HCEC 1CT (cell line): ENCODE results near the gene ULBP2.
"Not testable (repeated sequence)": the region's sequence is repeated elsewhere in the genome, so short reads cannot be mapped to it uniquely, and the experiment has no call there.

Experiments
- DNase-seq: peaks from one replicate; pipeline ENCODE4 v3.0.0-alpha.2; 2017

ULBP2 gene

DNA sequence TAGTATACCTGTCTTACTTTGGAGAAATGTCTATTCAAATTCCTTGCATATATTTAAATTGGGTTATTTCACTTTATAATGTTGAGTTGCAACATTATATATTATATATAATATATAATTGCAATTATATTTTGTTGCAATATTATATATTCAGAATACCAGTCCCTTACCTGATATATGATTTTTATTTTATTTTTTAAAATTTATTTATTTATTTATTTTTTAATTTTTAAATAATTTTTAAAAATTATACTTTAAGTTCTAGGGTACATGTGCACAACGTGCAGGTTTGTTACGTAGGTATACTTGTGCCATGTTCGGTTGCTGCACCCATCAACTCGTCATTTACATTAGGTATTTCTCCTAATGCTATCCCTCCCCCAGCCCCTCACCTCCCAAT lies 14.8 kb upstream of the ULBP2 start:
- not testable (repeated sequence) for DNase-seq

DNA sequence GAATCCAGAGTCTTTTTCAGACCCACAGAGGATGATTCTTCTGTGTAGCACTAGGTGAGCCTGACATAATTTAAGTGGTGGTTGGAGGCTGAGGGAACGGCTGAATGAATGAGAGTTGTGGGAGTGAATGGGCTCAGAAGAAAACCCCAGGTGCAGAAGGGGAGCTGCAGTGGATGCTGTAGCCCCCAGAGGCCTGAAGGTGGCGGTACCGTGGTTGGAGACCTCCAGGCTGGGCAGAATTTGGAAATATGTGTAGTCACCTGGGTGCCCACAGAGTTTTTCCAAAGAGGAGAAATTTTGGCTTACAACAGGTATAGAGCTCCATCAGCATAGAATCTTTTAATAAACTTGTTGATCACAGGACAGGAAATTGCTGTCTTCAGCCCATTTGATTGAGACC lies 12.4 kb upstream of the ULBP2 start:
- DNase-seq: no peak

GRCh38 chr6:149931501-149931900 lies 10.3 kb upstream of the ULBP2 start:
- no peak for DNase-seq

GRCh38 chr6:149933036-149933435 lies 8.8 kb upstream of the ULBP2 start:
- no peak for DNase-seq

- no peak for DNase-seq
These were observed 8.4 kb upstream of the ULBP2 start for GRCh38 chr6:149933461-149933860.

DNA sequence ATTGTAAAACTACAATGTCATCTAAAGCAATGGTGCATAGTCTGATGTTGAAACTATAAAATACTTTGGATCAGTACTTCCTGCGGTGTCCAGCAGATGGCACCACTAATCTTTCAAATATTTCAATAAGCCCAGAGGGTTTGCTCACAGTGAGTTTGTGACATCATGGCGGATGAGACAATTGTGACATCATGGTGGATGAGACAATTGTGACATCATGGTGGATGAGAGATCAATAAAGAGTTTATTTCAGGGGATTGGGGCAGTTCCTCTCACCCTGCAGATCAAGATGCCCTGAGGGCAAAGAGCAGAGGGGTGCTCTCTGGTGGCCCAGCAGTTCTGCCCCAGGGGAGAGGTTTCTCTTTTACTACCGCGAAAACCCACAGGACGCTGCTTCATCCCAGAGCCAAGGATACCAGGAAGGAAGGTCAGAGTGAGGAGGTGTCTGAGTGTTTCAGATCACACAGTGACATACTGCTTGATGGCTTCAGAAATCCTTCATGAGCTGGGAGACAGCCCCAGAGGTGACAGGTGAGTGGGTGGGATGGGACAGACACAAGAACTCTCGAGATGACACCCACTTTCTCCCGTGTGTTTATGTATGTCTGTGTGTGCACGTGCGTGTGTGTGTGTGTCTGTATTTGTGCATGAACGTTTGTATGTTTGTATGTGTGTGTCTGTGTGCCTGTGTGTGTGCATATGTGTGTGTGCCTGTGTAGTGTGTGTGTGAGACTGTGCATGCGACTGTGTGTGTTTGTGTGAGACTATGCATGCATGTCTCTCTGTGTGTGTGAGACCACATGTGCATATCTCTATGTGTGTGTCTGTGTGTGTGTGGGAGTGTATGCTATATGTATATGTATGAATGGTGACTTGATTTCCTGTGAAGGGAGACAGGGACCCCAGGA lies 7.3 kb upstream of the ULBP2 start:
- DNase-seq: peak; percentile 65

GRCh38 chr6:149935246-149935645 lies 6.6 kb upstream of the ULBP2 start:
- no peak for DNase-seq

- DNase-seq: no peak
These were observed 6.1 kb upstream of the ULBP2 start for GRCh38 chr6:149935668-149936067.

- DNase-seq: no peak
These were observed 5.1 kb upstream of the ULBP2 start for GRCh38 chr6:149936743-149937142.

DNA sequence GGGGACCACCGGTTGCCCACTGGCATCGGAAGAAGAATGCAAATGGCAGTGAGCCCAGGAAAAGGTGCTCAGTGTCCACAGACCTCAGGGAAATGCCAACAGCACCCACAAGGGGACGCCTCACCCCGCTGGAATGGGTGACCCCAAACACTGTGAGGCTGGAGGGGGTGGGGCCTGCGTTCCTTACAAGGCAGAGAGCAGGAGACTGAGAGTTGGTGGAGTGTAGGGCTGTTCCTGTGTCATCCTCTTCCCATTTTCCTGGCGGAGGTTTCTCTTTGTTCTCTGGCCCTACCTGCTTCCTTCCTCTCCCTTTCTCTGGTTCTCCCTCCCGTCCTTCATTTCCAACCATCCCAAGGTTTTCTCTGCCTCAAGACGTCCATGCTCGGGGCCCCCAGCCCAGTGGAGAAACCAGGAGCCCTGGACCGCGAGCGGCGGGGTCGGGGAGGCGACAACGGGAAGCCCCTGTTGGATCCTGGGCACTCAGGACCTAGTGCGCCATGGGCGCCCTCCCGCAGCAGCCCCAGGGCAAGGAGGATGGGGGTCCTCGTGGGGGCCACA lies 3.7 kb upstream of the ULBP2 start:
- not testable (repeated sequence) for DNase-seq

- peak; percentile 10 for DNase-seq
These were observed 3.1 kb upstream of the ULBP2 start for GRCh38 chr6:149938571-149939355.

DNA sequence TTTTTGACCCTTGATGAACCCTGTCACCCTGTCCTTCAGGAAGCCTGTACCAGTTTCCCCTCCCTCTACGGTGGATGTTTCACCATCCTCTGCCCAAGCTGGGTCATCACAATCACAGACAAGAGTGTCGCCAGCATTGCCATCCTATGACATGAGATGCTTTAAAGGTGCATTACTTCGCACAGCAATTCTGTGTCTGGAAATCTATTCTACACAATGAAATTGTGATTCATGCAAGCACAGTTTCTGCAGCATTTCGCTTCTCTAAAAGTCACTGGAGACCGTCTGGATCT lies 2.5 kb upstream of the ULBP2 start:
- DNase-seq: no peak

DNA sequence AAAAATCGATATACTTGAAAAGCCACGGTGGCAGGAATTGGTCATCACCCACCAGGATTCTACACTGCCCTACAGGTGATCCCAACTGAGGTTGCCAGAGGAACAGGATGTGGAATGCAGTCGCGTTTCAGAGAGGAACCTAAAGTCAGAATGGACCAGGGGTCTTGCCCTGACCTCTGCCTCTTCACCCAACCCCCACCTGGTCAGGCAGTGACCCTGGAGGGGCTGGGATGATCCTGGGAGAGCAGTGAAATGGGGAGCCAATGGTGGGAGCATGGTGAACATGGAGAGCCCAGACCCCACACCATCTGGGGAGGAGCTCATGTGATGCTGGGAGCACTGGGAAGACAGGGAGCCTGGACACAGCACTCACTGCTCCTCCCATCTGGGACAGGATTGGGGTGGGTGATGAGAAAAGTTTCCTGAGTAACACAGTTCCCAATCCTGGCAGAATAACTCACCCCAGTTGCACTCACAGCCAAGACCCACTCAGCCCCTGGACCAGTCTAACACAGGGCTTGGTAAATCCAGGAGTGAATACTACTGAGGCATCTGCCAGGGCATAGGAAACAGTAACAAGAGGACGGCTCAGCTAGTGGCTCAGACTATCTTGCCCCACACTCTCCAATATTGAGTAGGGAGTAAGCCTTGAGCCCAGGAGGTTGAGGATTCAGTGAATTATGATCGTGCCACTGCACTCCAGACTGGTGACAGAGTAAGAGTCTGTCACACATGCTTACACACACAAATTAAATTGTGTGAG lies 1.7 kb upstream of the ULBP2 start:
- no peak for DNase-seq

GRCh38 chr6:149940672-149940982 lies 1.2 kb upstream of the ULBP2 start:
- no peak for DNase-seq

- DNase-seq: no peak
These were observed 631 bp downstream of the ULBP2 start for GRCh38 chr6:149942461-149942829.

- DNase-seq: not testable (repeated sequence)
These were observed 1.5 kb downstream of the ULBP2 start for GRCh38 chr6:149943321-149943720.

GRCh38 chr6:149945276-149945675 lies 3.5 kb downstream of the ULBP2 start:
- DNase-seq: not testable (repeated sequence)

DNA sequence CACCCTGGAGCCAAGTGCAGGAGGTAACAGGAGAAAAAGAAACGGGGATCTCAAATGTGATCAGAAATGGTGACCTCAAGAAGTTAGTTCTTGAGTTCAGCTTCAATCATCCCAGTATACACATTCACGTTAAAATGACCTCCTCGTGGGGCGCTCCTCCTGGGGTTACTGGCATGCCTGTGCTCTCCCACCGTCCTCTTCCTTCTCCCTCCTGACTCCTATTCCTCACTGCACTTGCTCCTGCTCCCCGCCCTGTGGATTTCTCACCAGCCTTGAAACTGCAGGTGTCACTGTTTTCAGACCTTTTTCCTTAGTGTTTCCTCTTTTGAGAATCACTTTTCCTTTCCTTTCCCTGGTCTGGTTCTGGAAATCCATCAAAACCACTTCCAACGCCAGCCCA lies 4.8 kb downstream of the ULBP2 start:
- not testable (repeated sequence) for DNase-seq

DNA sequence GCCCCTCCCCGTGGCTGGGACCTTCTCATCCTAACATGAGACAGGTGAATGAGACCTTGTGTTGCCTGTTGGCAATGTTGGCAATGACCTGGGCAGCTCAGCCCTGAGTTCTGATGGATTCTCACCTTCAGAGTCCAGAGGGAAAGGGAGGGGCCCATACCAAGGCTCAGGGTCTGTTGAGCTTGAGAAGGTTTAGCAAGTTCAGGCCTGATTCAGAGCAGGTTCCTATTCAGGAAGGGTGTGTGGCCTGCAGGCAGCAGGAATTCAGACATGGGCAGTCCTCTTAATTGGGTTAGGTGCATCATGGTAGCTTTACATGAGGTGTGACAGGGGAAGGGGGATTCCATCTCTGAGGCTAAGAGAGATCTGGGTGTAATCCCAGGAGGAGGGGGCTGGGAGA lies 5.7 kb downstream of the ULBP2 start:
- DNase-seq: not testable (repeated sequence)

DNA sequence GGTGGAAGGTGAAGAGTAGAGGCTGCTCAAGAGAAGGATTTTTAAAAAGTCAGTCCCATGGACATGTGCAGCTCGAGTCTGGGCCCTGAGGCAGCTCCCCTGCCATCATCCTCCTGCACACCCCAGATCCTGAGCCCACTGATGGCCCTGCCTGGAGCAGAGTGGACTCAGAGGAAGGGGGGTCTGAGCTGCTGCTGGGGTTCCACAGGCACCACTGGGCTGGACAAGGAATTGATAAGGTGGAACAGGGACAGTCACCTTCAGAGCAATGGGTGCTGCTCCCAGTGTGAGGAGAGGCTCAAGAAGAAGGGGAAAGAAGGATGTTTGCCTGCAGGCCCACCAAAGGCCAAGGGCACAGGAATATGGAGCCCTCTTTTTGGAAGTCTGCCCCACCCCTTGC lies 6.2 kb downstream of the ULBP2 start:
- no peak for DNase-seq

- DNase-seq: no peak
These were observed 6.8 kb downstream of the ULBP2 start for GRCh38 chr6:149948616-149949015.

- no peak for DNase-seq
These were observed 8.6 kb downstream of the ULBP2 start for GRCh38 chr6:149950423-149950822.

GRCh38 chr6:149951096-149951495 lies 9.3 kb downstream of the ULBP2 start:
- no peak for DNase-seq
